GM23338 (cell line): ENCODE results near the gene ALPG.
A peak's percentile ranks its signal among the peaks of the same experiment; 100 is the strongest.
"Not testable (repeated sequence)": the region's sequence is repeated elsewhere in the genome, so short reads cannot be mapped to it uniquely, and the experiment has no call there.

Source experiments
- CREB1 ChIP-seq: fragments of 250-450 bp; sonication (Bioruptor Pico); IDR thresholded peaks from 2 replicates; pipeline ENCODE4 v1.5.0; 2020; ENCODE audit warnings: low read depth, mild to moderate bottlenecking, moderate library complexity
- CTCF ChIP-seq, 2 experiments: fragments of 200-600 bp in 1 of 2; sonication (generic) in 1 of 2; conservative IDR thresholded peaks; 2 replicates each; pipeline versions ENCODE4 v1.5.1 to v1.6.1; 2016 to 2017; ENCODE audit warnings: antibody characterized with exemption in 2 of 2, low read depth in 2 of 2, mild to moderate bottlenecking in 2 of 2, moderate library complexity in 1 of 2
- EZH2 ChIP-seq: fragments of 200-600 bp; sonication (generic); IDR thresholded peaks from one replicate; pipeline ENCODE4 v1.8.0; 2017; ENCODE audit warnings: antibody characterized with exemption, mild to moderate bottlenecking, low read depth; ENCODE audit not compliant: unreplicated experiment
- EZH2phosphoT487 ChIP-seq: fragments of 200-600 bp; sonication (generic); IDR thresholded peaks from one replicate; pipeline ENCODE4 v1.8.1; 2018; ENCODE audit warnings: antibody characterized with exemption; ENCODE audit not compliant: unreplicated experiment
- JUNB ChIP-seq: IDR thresholded peaks from one replicate; pipeline ENCODE4 v1.6.1; 2016; ENCODE audit warnings: antibody characterized with exemption; ENCODE audit not compliant: unreplicated experiment
- NANOG ChIP-seq: IDR thresholded peaks from 2 replicates; pipeline ENCODE4 v1.6.1; 2016; ENCODE audit warnings: antibody characterized with exemption, borderline replicate concordance
- POLR2AphosphoS5 ChIP-seq: IDR thresholded peaks from 2 replicates; pipeline ENCODE4 v1.6.1; 2016; ENCODE audit warnings: antibody characterized with exemption, low read depth
- REST ChIP-seq: IDR thresholded peaks from one replicate; pipeline ENCODE4 v1.6.1; 2018; ENCODE audit warnings: antibody characterized with exemption; ENCODE audit not compliant: unreplicated experiment
- ZNF331 ChIP-seq: fragments of 250-450 bp; sonication (Bioruptor Pico); IDR thresholded peaks from 2 replicates; pipeline ENCODE4 v1.5.0; 2020; ENCODE audit warnings: low read depth, mild to moderate bottlenecking, moderate library complexity
- TF ChIP-seq, protein P1 (sequence below): IDR thresholded peaks from 2 replicates; pipeline ENCODE4 v1.6.1; 2016; ENCODE audit warnings: antibody characterized with exemption
- TF ChIP-seq, protein P2 (sequence below): fragments of 250-450 bp; sonication (Bioruptor Pico); IDR thresholded peaks from 2 replicates; pipeline ENCODE4 v1.5.0; 2020; ENCODE audit warnings: mild to moderate bottlenecking, moderate library complexity

- peak; percentile 81 to 96 for TF ChIP-seq CTCF (conservative IDR thresholded peaks at IDR 0.05; ENCODE audit: low read depth in 2 of 2)
- TF ChIP-seq EZH2phosphoT487; REST; POLR2AphosphoS5; CREB1 (CRISPR knock-in tag); JUNB; NANOG; EZH2; ZNF331: not testable (repeated sequence)
- TF ChIP-seq, protein P1, sequence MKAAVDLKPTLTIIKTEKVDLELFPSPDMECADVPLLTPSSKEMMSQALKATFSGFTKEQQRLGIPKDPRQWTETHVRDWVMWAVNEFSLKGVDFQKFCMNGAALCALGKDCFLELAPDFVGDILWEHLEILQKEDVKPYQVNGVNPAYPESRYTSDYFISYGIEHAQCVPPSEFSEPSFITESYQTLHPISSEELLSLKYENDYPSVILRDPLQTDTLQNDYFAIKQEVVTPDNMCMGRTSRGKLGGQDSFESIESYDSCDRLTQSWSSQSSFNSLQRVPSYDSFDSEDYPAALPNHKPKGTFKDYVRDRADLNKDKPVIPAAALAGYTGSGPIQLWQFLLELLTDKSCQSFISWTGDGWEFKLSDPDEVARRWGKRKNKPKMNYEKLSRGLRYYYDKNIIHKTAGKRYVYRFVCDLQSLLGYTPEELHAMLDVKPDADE, result not testable (repeated sequence)
- TF ChIP-seq, protein P2, sequence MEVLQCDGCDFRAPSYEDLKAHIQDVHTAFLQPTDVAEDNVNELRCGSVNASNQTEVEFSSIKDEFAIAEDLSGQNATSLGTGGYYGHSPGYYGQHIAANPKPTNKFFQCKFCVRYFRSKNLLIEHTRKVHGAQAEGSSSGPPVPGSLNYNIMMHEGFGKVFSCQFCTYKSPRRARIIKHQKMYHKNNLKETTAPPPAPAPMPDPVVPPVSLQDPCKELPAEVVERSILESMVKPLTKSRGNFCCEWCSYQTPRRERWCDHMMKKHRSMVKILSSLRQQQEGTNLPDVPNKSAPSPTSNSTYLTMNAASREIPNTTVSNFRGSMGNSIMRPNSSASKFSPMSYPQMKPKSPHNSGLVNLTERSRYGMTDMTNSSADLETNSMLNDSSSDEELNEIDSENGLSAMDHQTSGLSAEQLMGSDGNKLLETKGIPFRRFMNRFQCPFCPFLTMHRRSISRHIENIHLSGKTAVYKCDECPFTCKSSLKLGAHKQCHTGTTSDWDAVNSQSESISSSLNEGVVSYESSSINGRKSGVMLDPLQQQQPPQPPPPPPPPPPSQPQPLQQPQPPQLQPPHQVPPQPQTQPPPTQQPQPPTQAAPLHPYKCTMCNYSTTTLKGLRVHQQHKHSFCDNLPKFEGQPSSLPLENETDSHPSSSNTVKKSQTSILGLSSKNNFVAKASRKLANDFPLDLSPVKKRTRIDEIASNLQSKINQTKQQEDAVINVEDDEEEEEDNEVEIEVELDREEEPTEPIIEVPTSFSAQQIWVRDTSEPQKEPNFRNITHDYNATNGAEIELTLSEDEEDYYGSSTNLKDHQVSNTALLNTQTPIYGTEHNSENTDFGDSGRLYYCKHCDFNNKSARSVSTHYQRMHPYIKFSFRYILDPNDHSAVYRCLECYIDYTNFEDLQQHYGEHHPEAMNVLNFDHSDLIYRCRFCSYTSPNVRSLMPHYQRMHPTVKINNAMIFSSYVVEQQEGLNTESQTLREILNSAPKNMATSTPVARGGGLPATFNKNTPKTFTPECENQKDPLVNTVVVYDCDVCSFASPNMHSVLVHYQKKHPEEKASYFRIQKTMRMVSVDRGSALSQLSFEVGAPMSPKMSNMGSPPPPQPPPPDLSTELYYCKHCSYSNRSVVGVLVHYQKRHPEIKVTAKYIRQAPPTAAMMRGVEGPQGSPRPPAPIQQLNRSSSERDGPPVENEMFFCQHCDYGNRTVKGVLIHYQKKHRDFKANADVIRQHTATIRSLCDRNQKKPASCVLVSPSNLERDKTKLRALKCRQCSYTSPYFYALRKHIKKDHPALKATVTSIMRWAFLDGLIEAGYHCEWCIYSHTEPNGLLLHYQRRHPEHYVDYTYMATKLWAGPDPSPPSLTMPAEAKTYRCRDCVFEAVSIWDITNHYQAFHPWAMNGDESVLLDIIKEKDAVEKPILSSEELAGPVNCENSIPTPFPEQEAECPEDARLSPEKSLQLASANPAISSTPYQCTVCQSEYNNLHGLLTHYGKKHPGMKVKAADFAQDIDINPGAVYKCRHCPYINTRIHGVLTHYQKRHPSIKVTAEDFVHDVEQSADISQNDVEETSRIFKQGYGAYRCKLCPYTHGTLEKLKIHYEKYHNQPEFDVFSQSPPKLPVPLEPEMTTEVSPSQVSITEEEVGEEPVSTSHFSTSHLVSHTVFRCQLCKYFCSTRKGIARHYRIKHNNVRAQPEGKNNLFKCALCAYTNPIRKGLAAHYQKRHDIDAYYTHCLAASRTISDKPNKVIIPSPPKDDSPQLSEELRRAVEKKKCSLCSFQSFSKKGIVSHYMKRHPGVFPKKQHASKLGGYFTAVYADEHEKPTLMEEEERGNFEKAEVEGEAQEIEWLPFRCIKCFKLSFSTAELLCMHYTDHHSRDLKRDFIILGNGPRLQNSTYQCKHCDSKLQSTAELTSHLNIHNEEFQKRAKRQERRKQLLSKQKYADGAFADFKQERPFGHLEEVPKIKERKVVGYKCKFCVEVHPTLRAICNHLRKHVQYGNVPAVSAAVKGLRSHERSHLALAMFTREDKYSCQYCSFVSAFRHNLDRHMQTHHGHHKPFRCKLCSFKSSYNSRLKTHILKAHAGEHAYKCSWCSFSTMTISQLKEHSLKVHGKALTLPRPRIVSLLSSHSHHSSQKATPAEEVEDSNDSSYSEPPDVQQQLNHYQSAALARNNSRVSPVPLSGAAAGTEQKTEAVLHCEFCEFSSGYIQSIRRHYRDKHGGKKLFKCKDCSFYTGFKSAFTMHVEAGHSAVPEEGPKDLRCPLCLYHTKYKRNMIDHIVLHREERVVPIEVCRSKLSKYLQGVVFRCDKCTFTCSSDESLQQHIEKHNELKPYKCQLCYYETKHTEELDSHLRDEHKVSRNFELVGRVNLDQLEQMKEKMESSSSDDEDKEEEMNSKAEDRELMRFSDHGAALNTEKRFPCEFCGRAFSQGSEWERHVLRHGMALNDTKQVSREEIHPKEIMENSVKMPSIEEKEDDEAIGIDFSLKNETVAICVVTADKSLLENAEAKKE (CRISPR knock-in tag), result not testable (repeated sequence)
These were observed 33.8 kb downstream of the ALPG start for GRCh38 chr2:232440220-232441018.
